ENCODE results near the gene FMO3.

GRCh38 chr1:171152549-171152948 is 61.8 kb downstream of the FMO3 start:
- TF ChIP-seq, protein P1, sequence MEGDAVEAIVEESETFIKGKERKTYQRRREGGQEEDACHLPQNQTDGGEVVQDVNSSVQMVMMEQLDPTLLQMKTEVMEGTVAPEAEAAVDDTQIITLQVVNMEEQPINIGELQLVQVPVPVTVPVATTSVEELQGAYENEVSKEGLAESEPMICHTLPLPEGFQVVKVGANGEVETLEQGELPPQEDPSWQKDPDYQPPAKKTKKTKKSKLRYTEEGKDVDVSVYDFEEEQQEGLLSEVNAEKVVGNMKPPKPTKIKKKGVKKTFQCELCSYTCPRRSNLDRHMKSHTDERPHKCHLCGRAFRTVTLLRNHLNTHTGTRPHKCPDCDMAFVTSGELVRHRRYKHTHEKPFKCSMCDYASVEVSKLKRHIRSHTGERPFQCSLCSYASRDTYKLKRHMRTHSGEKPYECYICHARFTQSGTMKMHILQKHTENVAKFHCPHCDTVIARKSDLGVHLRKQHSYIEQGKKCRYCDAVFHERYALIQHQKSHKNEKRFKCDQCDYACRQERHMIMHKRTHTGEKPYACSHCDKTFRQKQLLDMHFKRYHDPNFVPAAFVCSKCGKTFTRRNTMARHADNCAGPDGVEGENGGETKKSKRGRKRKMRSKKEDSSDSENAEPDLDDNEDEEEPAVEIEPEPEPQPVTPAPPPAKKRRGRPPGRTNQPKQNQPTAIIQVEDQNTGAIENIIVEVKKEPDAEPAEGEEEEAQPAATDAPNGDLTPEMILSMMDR (IDR thresholded peaks at IDR 0.05) = no peak
- TF ChIP-seq POLR2AphosphoS5 (IDR thresholded peaks at IDR 0.05) = no peak
- no peak for TF ChIP-seq EP300 (IDR thresholded peaks at IDR 0.05)
- no peak for TF ChIP-seq POLR2A (IDR thresholded peaks at IDR 0.05)
